Activated CD8-positive, alpha-beta memory T cell treated with anti-CD3 and anti-CD28 coated beads for 24 hours (primary cell): ENCODE data around the gene ARHGAP8.
"Not testable (repeated sequence)": the region's sequence is repeated elsewhere in the genome, so short reads cannot be mapped to it uniquely, and the experiment has no call there.

Experiments
- DNase-seq: peaks from one replicate; pipeline ENCODE4 v3.0.0-alpha.2; 2020

Gene ARHGAP8

GRCh38 chr22:44776605-44777363 is 24.4 kb downstream of the ARHGAP8 start:
- DNase-seq: no peak

- DNase-seq: no peak
Observed at GRCh38 chr22:44777364-44777755, 25.0 kb downstream of the ARHGAP8 start.

GRCh38 chr22:44780876-44781449 is 28.6 kb downstream of the ARHGAP8 start:
- no peak for DNase-seq

DNA sequence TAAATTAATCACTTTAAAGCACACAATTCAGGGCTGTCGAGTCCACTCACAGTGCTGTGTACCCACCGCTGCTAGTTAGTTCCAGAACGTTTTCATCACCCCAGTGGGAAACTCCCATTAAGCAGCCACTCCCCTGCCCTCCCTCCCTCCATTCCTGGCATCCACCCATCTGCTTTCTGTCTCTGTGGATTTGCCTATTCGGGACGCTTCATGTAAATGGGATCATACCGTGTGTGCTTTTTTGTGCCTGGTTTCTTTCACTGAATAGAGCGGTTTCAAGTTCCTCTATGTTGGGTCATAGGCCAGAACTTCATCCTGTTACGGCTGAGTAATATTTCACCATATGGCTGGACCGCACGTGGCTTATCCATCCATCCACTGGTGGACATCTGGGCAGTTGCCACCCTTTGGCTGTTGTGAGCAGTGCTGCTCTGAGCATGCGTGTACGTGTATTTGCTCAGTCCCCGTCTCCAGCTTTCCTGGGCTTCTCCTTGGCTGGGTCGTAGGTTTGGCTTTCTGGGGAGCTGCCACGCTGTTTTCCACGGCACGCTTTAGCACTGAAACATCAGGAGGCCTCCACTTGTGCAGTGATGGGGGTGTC is 30.1 kb downstream of the ARHGAP8 start:
- no peak for DNase-seq

DNA sequence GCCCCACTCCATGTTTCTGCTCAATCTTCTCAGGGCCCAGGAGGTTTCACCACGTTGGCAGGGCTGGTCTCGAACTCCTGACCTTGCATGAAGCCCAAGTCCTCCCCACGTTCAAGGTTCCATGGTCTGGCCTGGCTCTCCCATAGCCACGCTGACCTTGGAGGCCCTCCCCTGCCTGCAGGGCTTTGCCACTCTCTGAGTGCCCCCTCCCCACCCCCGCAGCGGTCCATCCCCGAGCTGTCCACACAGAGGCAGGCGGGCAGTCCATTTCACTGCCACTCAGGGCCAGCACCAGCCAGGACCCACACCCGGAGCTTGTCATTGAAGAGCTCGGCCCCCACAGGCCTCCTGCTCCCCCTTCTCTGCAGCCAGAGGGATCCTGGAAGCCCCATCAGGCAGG is 30.7 kb downstream of the ARHGAP8 start:
- no peak for DNase-seq

DNA sequence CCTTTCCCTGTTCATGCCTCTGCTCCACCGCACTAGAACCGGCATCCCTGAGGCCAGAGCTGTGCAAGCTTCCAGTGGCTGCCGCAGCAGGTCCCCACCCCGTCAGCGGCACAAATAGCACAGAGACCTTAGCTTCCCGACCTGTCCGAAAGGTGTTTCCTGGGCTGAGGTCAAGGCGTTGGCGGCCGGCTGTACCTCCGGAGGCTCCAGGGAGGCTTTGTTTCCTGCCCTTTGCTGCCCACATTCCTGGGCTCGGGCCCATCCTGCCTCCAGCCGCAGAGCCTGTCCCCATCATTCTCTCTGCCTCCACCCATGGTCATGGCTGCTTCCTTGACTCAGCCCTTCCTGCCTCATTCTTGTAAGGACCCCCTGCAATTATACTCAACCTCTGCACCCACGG is 31.2 kb downstream of the ARHGAP8 start:
- no peak for DNase-seq

- DNase-seq: no peak
Observed at GRCh38 chr22:44786136-44786535, 33.8 kb downstream of the ARHGAP8 start.

DNA sequence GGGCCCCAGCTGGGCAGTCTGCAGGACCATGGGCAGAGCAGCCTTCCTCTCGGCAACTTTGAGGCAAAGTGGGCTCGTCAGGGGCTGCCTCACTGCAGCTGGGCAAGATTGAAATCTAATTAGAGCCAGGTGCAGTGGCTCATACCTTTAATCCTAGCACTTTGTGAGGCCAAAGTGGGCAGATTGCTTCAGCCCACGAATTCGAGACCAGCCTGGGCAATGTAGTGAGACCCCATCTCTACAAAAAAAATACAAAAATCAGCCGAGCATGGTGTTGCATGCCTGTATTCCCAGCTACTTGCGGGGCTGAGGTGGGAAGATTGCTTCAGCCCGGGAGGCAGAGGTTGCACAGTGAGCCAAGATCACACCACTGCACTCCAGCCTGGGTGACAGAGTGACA is 34.2 kb downstream of the ARHGAP8 start:
- no peak for DNase-seq

DNA sequence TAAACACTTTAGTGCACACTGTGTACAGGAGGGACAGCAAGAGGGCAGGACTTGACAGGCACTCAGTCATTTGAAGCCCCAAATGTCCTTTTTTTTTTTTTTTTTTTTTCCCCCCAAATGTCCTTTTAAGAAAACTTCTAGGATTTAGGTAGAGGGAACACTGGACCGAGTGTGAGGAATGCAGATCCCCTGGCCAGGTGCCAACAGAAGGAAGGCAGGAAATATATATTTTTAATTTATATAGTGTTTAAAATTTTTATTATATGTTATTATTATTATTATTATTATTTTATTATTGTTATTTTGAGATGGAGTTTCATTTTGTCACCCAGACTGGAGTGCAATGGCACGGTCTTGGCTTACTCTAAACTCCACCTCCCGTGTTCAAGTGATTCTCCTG is 35.5 kb downstream of the ARHGAP8 start:
- DNase-seq: no peak

DNA sequence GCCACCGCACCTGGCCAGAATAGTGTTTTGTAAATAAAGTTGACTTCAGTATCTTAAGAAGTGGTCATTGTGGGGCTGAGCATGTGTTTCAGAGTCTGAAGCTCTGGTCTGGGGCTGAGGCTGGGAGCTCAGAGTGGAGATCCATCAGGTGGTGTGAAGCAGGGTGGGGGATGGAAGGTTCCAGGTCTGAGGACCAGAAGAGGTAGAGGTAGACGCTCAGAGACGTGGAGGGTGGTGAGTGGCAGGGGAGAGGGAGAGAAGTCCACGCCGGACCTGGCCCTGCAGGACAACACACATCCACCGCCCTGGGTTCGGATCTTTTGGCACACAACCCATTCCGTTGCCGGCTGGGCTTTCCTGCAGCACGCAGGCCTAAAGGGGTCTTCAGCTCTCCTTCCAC is 40.7 kb downstream of the ARHGAP8 start:
- no peak for DNase-seq

DNA sequence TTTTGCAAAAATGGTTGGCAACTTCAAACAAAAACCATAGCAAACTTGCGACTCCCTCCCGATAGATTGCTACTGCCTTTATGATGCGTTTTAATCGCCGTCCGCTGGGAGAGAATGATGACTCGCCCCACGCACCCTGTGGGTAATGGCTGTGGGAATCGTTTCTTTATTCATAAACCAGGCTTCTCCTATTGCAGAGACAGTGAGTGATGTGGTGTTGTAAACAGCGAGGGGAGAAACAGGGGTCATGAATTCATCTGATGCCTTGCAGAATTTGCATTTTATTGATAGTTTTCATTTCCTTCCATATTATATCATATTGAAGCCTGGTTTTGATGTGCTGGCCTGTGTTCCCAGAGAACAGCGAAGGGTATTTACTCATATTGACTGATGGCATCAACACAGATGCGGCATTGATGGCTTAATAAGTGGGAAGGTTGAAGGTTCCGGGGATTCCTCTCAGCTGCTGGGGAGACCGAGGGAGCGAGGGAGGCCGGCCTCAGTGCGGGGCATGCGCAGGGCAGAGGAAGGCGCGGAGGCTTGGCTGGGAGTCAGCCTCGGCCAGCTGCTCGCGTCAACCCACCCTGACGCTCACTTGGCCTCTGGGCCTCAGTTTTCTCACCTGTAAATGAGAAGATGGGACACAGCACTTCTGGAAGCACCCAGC is 41.3 kb downstream of the ARHGAP8 start:
- no peak for DNase-seq

- no peak for DNase-seq
Observed at GRCh38 chr22:44795701-44796630, 43.6 kb downstream of the ARHGAP8 start.

DNA sequence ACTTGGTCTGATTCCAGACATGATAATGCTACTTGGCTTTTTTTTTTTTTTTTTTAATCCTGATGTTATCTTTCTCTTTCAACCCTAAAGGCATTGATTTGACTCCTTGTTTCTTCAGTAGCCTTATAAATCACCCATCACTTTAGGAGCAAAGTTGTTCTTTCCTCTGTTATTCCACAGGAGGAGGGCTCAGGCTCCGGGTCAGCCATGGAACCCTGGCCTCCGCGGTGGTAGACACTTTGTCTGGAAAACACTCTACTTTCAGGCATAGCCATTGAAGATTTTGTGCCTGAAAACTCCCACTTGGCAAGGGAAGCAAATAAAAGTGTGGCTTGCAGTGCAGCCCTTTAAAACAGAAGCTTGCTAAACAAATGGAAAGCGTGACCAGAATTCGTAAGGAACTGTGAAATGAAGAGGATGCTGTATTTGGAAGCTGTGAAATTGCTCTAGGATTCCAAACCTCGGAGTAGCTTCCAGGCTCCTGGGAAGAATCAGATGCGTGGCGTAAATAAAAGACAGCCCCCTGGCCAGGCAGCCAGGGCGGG is 44.9 kb downstream of the ARHGAP8 start:
- no peak for DNase-seq

DNA sequence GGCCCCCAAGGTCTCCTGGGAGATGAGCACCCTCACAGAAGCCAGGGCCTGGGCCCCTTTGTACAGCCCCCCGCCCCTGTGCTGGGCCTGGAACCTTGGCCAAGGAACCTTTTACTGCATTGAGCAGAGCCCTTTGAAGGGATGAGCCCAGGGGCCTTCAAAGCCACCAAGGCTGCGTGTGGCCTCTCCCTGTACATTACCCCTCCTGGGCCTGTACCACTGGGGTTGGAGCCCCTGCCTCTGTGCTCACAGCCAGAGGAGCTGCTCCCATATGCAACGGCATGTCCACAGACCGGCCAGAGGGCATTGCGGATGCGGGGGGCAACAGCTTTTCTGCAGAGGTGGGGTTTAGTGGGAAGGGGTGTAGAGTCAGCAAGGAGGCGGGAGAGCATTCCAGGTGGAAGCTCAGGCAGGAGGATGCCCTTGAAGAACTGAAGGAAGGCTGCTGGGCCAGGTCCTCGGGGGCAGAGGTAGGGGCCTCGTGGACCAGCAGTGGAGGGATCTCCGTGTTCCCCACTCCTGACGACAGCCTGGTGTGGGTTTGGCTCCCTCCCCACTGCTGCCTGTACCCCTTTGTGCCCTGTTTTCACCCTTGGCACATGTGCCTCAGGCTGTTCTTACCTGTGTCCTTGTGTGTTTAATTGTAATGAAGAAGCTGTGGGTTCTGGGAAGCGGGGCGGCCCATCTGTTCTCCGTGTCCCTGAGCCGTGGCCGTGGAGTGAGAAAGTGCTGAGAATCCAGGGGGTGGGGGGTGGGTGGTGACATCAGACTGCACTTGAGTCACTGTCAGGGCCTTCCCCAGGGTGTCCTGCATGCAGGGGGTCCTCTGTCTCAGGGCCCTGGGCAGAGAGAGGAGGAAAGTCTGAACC is 46.9 kb downstream of the ARHGAP8 start:
- no peak for DNase-seq

DNA sequence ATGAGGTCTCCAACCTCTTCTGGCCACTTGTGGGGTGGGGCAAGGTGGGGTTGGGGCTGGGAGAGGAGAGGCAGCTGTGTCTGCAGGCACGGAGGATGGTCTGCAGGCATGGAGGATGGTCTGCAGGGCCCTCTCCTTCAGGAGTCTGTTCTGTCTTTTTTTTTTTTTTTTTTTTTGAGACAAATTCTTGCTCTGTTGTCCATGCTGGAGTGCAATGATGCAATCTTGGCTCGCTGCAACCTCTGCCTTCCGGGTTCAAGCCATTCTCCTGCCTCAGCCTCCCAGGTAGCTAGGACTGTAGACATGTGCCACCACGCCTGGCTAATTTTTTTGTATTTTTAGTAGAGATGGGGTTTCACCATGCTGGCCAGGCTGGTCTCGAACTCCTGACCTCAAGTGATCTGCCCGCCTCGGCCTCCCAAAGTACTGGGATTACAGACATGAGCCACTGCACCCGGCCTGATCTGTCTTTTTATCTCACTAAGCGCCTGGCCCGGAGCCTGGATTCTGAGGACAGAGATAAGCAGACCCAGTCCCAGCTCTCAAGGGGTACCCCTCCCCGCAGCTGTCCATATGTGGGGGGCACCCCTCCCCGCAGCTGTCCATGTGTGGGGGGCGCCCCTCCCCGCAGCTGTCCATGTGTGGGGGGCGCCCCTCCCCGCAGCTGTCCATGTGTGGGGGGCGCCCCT is 47.7 kb downstream of the ARHGAP8 start:
- DNase-seq: not testable (repeated sequence)

DNA sequence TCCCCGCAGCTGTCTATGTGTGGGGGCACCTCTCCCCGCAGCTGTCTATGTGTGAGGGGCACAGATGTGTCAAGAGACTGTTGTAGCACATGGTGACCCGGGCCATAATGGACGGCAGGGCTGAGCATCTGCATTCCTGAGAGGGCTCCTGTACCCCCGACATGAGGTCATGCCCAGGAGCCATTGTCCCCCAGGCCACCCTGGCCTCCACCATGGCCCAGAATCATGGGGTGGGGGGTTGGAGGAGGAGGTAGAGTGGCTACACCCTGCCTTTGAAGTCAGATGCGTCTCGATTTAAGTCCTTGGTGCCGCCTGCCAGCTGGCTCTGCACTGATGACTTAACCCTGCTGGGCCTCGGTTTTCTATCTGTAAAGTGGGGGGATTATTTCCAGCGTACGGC is 49.1 kb downstream of the ARHGAP8 start:
- DNase-seq: no peak

GRCh38 chr22:44802071-44802700 is 49.8 kb downstream of the ARHGAP8 start:
- no peak for DNase-seq

DNA sequence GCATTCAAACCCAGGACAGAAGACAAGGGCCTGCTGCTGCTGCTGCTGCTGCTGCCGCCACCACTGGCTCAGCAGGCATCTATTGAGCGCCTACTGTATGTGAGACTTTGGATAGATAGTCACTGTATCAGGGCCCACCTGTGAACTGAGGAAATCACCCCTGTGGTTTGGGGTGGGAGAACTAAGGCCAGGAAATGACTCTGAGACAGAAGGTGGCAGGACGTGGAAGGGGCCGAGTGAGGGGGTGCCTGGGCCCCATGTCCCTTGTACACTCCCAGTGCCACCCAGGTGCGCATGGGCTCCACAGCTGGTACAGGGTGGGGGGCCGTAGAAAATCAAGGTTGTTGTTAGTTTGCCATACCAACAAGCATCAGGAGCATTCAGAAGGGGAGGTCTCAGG is 50.6 kb downstream of the ARHGAP8 start:
- no peak for DNase-seq

GRCh38 chr22:44804327-44804726 is 52.0 kb downstream of the ARHGAP8 start:
- DNase-seq: no peak

- no peak for DNase-seq
Observed at GRCh38 chr22:44805711-44806110, 53.3 kb downstream of the ARHGAP8 start.
